CD4-positive, alpha-beta memory T cell (primary cell): ENCODE measurements around the gene MYBPH. TPM values are rescaled to one million over a fixed set of nuclear protein-coding genes. Genes with fewer than 3 reads are reported as not detected.

Experiments used
- CTCF ChIA-PET: fragments of 350-600 bp; sonication (Branson Sonifier 250); formaldehyde crosslinking; loops from one replicate; lab custom pipeline; 2021; ENCODE audit warnings: inconsistent platforms; ENCODE audit not compliant: partially characterized antibody; lab: Charles Lee
- POLR2A ChIA-PET: fragments of 350-600 bp; sonication (Branson Sonifier 250); formaldehyde crosslinking; loops from one replicate; lab custom pipeline; 2021; ENCODE audit not compliant: partially characterized antibody; lab: Charles Lee
- DNase-seq, 5 donors: peaks; one replicate each; pipeline versions ENCODE4 v3.0.0 to v3.0.0-alpha.2; 2020 to 2022; ENCODE audit warnings: mixed read lengths in 1 of 5
- H3K27ac ChIP-seq: one replicate; pipeline ENCODE4 v1.7.0; 2013; ENCODE audit warnings: low read depth, low read length
- H3K27me3 ChIP-seq: 2 replicates; pipeline ENCODE4 v1.7.0; 2013; ENCODE audit warnings: mild to moderate bottlenecking, low read length, moderate library complexity; ENCODE audit not compliant: insufficient read depth
- H3K36me3 ChIP-seq: 2 replicates; pipeline ENCODE4 v1.7.0; 2013; ENCODE audit warnings: mild to moderate bottlenecking, low read length, moderate library complexity; ENCODE audit not compliant: insufficient read depth
- H3K4me1 ChIP-seq: 2 replicates; pipeline ENCODE4 v1.7.0; 2013; ENCODE audit warnings: mild to moderate bottlenecking, low read length, moderate library complexity; ENCODE audit not compliant: insufficient read depth
- H3K4me3 ChIP-seq, 2 donors: one replicate each; pipeline ENCODE4 v1.7.0; 2013; ENCODE audit warnings: low read length in 2 of 2, mild to moderate bottlenecking in 1 of 2
- H3K9me3 ChIP-seq, 2 donors: one replicate each; pipeline ENCODE4 v1.7.0; 2013; ENCODE audit warnings: low read length in 2 of 2, control low read depth in 1 of 2; ENCODE audit not compliant: control insufficient read depth in 1 of 2
- H3K27ac Mint-ChIP-seq, 7 donors: one replicate each; pipeline ENCODE4 v1.8.0; 2020 to 2021; ENCODE audit warnings: mixed read lengths in 7 of 7, mild to moderate bottlenecking in 6 of 7, inconsistent platforms in 3 of 7, moderate library complexity in 3 of 7
- H3K27me3 Mint-ChIP-seq, 2 donors: one replicate each; pipeline ENCODE4 v1.8.0; 2020 to 2021; ENCODE audit warnings: mixed read lengths in 2 of 2
- H3K36me3 Mint-ChIP-seq, 2 donors: one replicate each; pipeline ENCODE4 v1.8.0; 2020 to 2021; ENCODE audit warnings: mixed read lengths in 2 of 2, inconsistent platforms in 1 of 2, mild to moderate bottlenecking in 1 of 2
- H3K4me1 Mint-ChIP-seq, 4 donors: one replicate each; pipeline ENCODE4 v1.8.0; 2020 to 2021; ENCODE audit warnings: mixed read lengths in 4 of 4, mild to moderate bottlenecking in 1 of 4
- H3K4me3 Mint-ChIP-seq, 8 donors: one replicate each; pipeline ENCODE4 v1.8.0; 2020 to 2021; ENCODE audit warnings: mixed read lengths in 8 of 8, mild to moderate bottlenecking in 7 of 8, moderate library complexity in 6 of 8, inconsistent platforms in 3 of 8
- H3K9me3 Mint-ChIP-seq, 8 donors: one replicate each; pipeline ENCODE4 v1.8.0; 2020 to 2021; ENCODE audit warnings: mixed read lengths in 8 of 8, mild to moderate bottlenecking in 5 of 8, inconsistent platforms in 3 of 8, moderate library complexity in 1 of 8
- intact Hi-C: fragments of 100-400 bp; cut with micrococcal nuclease; formaldehyde crosslinking; loops from one replicate; pipeline ENCODE4 v1.15.1; 2023
- polyA plus RNA-seq, 2 donors: library from polyadenylated mRNA; unstranded; fragments of 300-500 nt; fragmentation: Illumina TruSeq; gene quantifications; one replicate each; pipeline ENCODE4 v1.2.3, GENCODE V29; 2021
- total RNA-seq, 2 experiments: library from RNA; stranded (reverse); gene quantifications; one replicate each; pipeline ENCODE4 v1.2.3, GENCODE V29; 2021

MYBPH gene
- total and polyA plus RNA-seq, 4 experiments from 2014 or later: not detected

- Histone ChIP-seq H3K9me3 (no peaks in the 10 kb centered on the region), H3K27ac (no peak overlapping the region), H3K4me3 (no peak overlapping the region), H3K36me3 (no peaks in the 10 kb centered on the region), H3K4me1 (no peaks in the 10 kb centered on the region), H3K27me3 (no peaks in the 10 kb centered on the region)
- no peak for DNase-seq
- H3K4me1 Mint-ChIP-seq: no peaks in the 10 kb centered on the region
- no peak overlapping the region for H3K27ac Mint-ChIP-seq
- peaks cover 0 to 4% of the 10 kb centered on the region in 2 donors for H3K27me3 Mint-ChIP-seq
- peaks cover 0 to 2% (median 0%) of the 10 kb centered on the region in 8 donors for H3K9me3 Mint-ChIP-seq
- no peaks in the 10 kb centered on the region for H3K36me3 Mint-ChIP-seq
- no peak overlapping the region for H3K4me3 Mint-ChIP-seq
- CTCF ChIA-PET: no interaction called here
- intact Hi-C loops: no loop called here
- POLR2A ChIA-PET: no interaction called here
These were observed 13.1 kb upstream of the MYBPH start for GRCh38 chr1:203188686-203189232.

GRCh38 chr1:203187689-203188264 is 12.2 kb upstream of the MYBPH start:
- no peaks in the 10 kb centered on the region for H3K27me3 ChIP-seq
- intact Hi-C loops: no loop called here
- Mint-ChIP-seq H3K27ac (no peak overlapping the region), H3K4me1 (no peaks in the 10 kb centered on the region), H3K27me3 (peaks cover 0 to 4% of the 10 kb centered on the region in 2 donors), H3K4me3 (no peak overlapping the region), H3K9me3 (peaks cover 0 to 2% (median 0%) of the 10 kb centered on the region in 8 donors), H3K36me3 (no peaks in the 10 kb centered on the region)
- no peaks in the 10 kb centered on the region for H3K36me3 ChIP-seq
- no peaks in the 10 kb centered on the region for H3K4me1 ChIP-seq
- H3K27ac ChIP-seq: no peak overlapping the region
- POLR2A ChIA-PET: no interaction called here
- DNase-seq: no peak
- H3K4me3 ChIP-seq: no peak overlapping the region
- H3K9me3 ChIP-seq: no peaks in the 10 kb centered on the region
- CTCF ChIA-PET: no interaction called here

- H3K27ac ChIP-seq: no peak overlapping the region
- intact Hi-C loops: no loop called here
- no peaks in the 10 kb centered on the region for H3K4me1 ChIP-seq
- no peak for DNase-seq
- ChIA-PET CTCF (no interaction called here), POLR2A (no interaction called here)
- no peak overlapping the region for H3K4me3 Mint-ChIP-seq
- H3K9me3 ChIP-seq: no peaks in the 10 kb centered on the region
- H3K4me1 Mint-ChIP-seq: no peaks in the 10 kb centered on the region
- H3K9me3 Mint-ChIP-seq: peaks cover 0 to 2% (median 0%) of the 10 kb centered on the region in 8 donors
- H3K27ac Mint-ChIP-seq: no peak overlapping the region
- H3K4me3 ChIP-seq: no peak overlapping the region
- H3K36me3 Mint-ChIP-seq: no peaks in the 10 kb centered on the region
- H3K27me3 Mint-ChIP-seq: peaks cover 0 to 4% of the 10 kb centered on the region in 2 donors
- H3K36me3 ChIP-seq: no peaks in the 10 kb centered on the region
- H3K27me3 ChIP-seq: no peaks in the 10 kb centered on the region
These were observed 11.7 kb upstream of the MYBPH start for GRCh38 chr1:203187304-203187685.

- no peaks in the 10 kb centered on the region for H3K4me1 Mint-ChIP-seq
- Histone ChIP-seq H3K27me3 (no peaks in the 10 kb centered on the region), H3K4me3 (no peak within 1 kb of the TSS), H3K27ac (no peak within 1 kb of the TSS), H3K4me1 (no peaks in the 10 kb centered on the region), H3K9me3 (no peaks in the 10 kb centered on the region), H3K36me3 (no peaks in the 10 kb centered on the region)
- H3K36me3 Mint-ChIP-seq: no peaks in the 10 kb centered on the region
- POLR2A ChIA-PET: no interaction called here
- DNase-seq: no peak
- peaks cover 0 to 2% (median 0%) of the 10 kb centered on the region in 8 donors for H3K9me3 Mint-ChIP-seq
- intact Hi-C loops: no loop called here
- peaks cover 3 to 4% of the 10 kb centered on the region in 2 donors for H3K27me3 Mint-ChIP-seq
- no peak within 1 kb of the TSS for H3K4me3 Mint-ChIP-seq
- CTCF ChIA-PET: no interaction called here
- H3K27ac Mint-ChIP-seq: peak within 1 kb of the TSS in 2 of 7 donors; percentile 34 to 66
These were observed 11.0 kb upstream of the MYBPH start, which contains the start of gene CHI3L1 for GRCh38 chr1:203186446-203187303. CHI3L1 (minus strand) TSS chr1:203186704; CDS start chr1:203186623, 81 bp downstream.

DNA sequence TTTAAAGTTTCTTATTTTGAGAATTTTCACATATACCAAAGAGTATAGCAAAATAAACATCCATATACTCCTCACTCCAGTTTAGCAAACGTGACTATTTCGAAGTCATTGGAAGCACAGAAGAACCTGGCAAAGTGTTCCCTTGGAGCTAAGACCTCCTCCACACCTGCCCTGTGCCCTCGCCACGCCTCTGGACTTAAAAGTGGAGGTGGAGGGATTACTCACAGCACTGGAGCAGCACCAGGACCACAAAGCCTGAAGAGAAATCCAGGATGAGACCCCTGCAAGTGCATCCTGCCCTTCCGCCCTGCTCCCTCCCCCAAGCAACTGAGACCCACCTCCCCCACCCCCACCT is 10.4 kb upstream of the MYBPH start:
- CTCF ChIA-PET: no interaction called here

GRCh38 chr1:203185585-203185984 is 10.0 kb upstream of the MYBPH start:
- H3K27ac ChIP-seq: no peak overlapping the region
- no peak overlapping the region for H3K27ac Mint-ChIP-seq
- H3K4me1 ChIP-seq: no peaks in the 10 kb centered on the region
- no peaks in the 10 kb centered on the region for H3K9me3 ChIP-seq
- no peaks in the 10 kb centered on the region for H3K36me3 ChIP-seq
- H3K36me3 Mint-ChIP-seq: no peaks in the 10 kb centered on the region
- CTCF ChIA-PET: no interaction called here
- H3K9me3 Mint-ChIP-seq: peaks cover 0 to 2% (median 0%) of the 10 kb centered on the region in 8 donors
- H3K27me3 ChIP-seq: no peaks in the 10 kb centered on the region
- intact Hi-C loops: no loop called here
- H3K4me3 ChIP-seq: no peak overlapping the region
- peaks cover 3 to 4% of the 10 kb centered on the region in 2 donors for H3K27me3 Mint-ChIP-seq
- no peaks in the 10 kb centered on the region for H3K4me1 Mint-ChIP-seq
- DNase-seq: no peak
- POLR2A ChIA-PET: no interaction called here
- no peak overlapping the region for H3K4me3 Mint-ChIP-seq

More for the DNA sequence above, 10.4 kb upstream of the MYBPH start:
- Histone ChIP-seq H3K4me3 (no peak overlapping the region), H3K9me3 (no peaks in the 10 kb centered on the region), H3K27me3 (no peaks in the 10 kb centered on the region), H3K27ac (no peak overlapping the region), H3K36me3 (no peaks in the 10 kb centered on the region), H3K4me1 (no peaks in the 10 kb centered on the region)
- peaks cover 3 to 4% of the 10 kb centered on the region in 2 donors for H3K27me3 Mint-ChIP-seq
- peak overlapping the region in 1 of 7 donors; percentile 34 for H3K27ac Mint-ChIP-seq
- POLR2A ChIA-PET: no interaction called here
- no peak overlapping the region for H3K4me3 Mint-ChIP-seq
- H3K4me1 Mint-ChIP-seq: no peaks in the 10 kb centered on the region
- DNase-seq: no peak
- intact Hi-C loops: no loop called here
- H3K9me3 Mint-ChIP-seq: peaks cover 0 to 2% (median 0%) of the 10 kb centered on the region in 8 donors
- H3K36me3 Mint-ChIP-seq: no peaks in the 10 kb centered on the region

DNA sequence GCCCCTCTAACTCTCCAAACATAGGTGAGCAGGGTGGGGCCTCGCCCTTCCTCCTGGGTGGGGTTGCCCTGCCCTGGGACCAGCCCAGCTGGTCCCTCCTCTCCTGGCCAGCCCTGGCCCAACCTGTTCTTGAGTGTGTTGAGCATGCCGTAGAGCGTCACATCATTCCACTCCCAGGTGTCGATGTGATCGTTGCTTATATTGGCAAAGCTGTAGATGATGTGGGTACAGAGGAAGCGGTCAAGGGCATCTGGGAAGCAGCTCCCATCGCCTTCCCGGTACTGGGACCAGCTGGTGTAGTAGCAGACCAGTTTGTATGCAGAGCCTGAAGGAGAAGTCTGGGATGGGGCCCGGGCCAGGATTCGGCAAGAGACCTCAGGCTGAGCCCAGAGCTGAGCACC is 9.4 kb upstream of the MYBPH start:
- no peak for DNase-seq
- Mint-ChIP-seq H3K4me3 (no peak overlapping the region), H3K4me1 (no peaks in the 10 kb centered on the region), H3K36me3 (no peaks in the 10 kb centered on the region), H3K27me3 (peaks cover 3 to 4% of the 10 kb centered on the region in 2 donors), H3K27ac (no peak overlapping the region), H3K9me3 (peaks cover 0 to 2% (median 0%) of the 10 kb centered on the region in 8 donors)
- Histone ChIP-seq H3K36me3 (no peaks in the 10 kb centered on the region), H3K9me3 (no peaks in the 10 kb centered on the region), H3K27me3 (no peaks in the 10 kb centered on the region), H3K4me3 (no peak overlapping the region), H3K4me1 (no peaks in the 10 kb centered on the region), H3K27ac (no peak overlapping the region)
- ChIA-PET POLR2A (no interaction called here), CTCF (interaction anchor here (1.5 kb wide), 1 partner anchor 12 kb away, joined by 3 read pairs; no protein-coding TSS in a partner anchor)
- intact Hi-C loops: no loop called here
